ENCODE measurements around the gene MTMR12.

MTMR12 gene

GRCh38 chr5:32331217-32331934 is 18.6 kb upstream of the MTMR12 start (continued):
- TF ChIP-seq, protein P1, sequence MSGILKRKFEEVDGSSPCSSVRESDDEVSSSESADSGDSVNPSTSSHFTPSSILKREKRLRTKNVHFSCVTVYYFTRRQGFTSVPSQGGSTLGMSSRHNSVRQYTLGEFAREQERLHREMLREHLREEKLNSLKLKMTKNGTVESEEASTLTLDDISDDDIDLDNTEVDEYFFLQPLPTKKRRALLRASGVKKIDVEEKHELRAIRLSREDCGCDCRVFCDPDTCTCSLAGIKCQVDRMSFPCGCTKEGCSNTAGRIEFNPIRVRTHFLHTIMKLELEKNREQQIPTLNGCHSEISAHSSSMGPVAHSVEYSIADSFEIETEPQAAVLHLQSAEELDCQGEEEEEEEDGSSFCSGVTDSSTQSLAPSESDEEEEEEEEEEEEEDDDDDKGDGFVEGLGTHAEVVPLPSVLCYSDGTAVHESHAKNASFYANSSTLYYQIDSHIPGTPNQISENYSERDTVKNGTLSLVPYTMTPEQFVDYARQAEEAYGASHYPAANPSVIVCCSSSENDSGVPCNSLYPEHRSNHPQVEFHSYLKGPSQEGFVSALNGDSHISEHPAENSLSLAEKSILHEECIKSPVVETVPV (CRISPR knock-in tag; IDR thresholded peaks at IDR 0.05), result no peak

- no peak for ATAC-seq
- TF ChIP-seq ISL1 (CRISPR knock-in tag; IDR thresholded peaks at IDR 0.05) (no peak), ZNF8 (CRISPR knock-in tag; IDR thresholded peaks at IDR 0.05) (no peak), ARNTL (CRISPR knock-in tag; IDR thresholded peaks at IDR 0.05; ENCODE audit: borderline replicate concordance, low read depth) (no peak), ZFP3 (CRISPR knock-in tag; IDR thresholded peaks at IDR 0.05) (no peak), ZNF565 (CRISPR knock-in tag; conservative IDR thresholded peaks at IDR 0.05; ENCODE audit: low read depth) (no peak), GLIS3 (CRISPR knock-in tag; IDR thresholded peaks at IDR 0.05) (no peak)
Measured at GRCh38 chr5:32330126-32330971, 17.6 kb upstream of the MTMR12 start.

DNA sequence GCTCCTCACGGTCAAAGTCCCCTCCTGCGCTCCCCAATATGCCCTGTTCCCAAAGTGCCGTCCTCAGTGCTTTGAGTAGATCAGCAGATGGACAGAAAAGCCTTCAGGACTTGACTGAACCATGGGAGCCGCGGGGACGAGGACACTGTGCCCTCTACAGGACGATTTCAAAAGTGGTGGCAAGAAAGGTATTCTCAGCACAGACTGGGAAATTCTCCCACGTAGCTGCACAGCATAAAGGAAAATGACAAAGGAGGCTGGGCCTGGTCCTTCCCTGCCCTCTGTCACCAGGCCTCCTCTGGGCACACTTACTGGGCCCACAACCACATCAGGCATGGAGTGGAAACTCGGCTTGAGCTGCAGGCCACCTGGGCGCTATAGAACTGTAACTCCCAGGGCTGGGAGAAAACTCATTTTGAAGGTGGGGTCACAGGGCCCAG is 16.7 kb upstream of the MTMR12 start:
- peak; percentile 95 for ATAC-seq
- TF ChIP-seq TCF4 (CRISPR knock-in tag; IDR thresholded peaks at IDR 0.05; ENCODE audit: borderline replicate concordance) (no peak), ZNF8 (CRISPR knock-in tag; IDR thresholded peaks at IDR 0.05) (no peak), TOX (CRISPR knock-in tag; IDR thresholded peaks at IDR 0.05; ENCODE audit: borderline replicate concordance) (no peak)

DNA sequence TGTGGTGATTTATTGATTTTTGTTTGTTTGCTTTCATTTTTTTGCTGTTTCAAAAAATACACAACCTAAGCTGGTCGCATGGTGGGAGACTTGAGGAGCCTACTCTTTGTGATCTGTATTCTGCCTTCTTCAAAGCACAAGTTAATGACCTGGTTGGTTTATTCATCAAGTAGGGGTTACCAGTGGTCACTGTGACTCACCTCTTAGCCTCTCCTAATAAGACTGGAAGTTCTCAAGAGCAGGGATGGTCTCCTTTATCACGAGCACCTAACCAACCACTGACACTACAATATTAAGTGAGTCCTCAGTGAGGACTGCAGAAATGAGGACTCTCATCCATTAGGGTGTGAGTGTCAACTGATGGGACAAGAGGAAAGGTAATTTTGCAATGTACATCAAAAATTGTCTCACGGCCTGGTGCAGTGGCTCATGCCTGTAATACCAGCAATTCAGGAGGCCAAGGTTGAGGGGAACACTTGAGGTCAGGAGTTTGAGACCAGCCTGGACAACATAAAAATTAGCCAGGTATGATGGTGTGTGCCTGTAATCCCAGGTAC is 13.6 kb upstream of the MTMR12 start:
- TF ChIP-seq TOX (CRISPR knock-in tag; IDR thresholded peaks at IDR 0.05; ENCODE audit: borderline replicate concordance) (no peak), PPARA (CRISPR knock-in tag; IDR thresholded peaks at IDR 0.05; ENCODE audit: borderline replicate concordance) (no peak), ZNF70 (CRISPR knock-in tag; IDR thresholded peaks at IDR 0.05) (no peak)
- TF ChIP-seq, protein P1 (CRISPR knock-in tag; IDR thresholded peaks at IDR 0.05), result no peak
- no peak for ATAC-seq

- no peak for TF ChIP-seq PATZ1 (CRISPR knock-in tag; IDR thresholded peaks at IDR 0.05; ENCODE audit: borderline replicate concordance)
- TF ChIP-seq ESRRG (CRISPR knock-in tag; IDR thresholded peaks at IDR 0.05), result no peak
- ATAC-seq, result no peak
Measured at GRCh38 chr5:32325616-32326015, 12.9 kb upstream of the MTMR12 start.

DNA sequence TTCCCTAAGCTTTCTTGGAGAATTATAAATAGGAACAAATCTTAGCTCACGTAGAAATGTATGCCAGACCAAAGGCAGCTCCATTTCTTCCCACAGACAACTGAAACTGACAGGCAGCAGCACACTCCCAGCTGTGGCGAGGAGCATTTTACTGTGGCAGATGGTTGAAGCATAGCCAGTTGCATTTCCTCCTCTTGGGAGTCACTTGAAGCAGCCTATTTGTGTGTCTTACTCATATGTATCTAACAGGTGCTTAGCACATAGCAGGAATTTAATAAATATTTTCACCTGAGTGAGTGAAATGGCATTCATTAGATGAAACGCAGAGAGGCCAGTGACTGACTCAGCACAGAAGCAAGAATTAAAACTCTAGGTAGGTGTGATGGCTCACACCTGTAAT is 12.3 kb upstream of the MTMR12 start:
- ATAC-seq, result no peak
- TF ChIP-seq ZFP30 (CRISPR knock-in tag; IDR thresholded peaks at IDR 0.05), result no peak
- no peak for TF ChIP-seq TSHZ2 (CRISPR knock-in tag; IDR thresholded peaks at IDR 0.05)
- TF ChIP-seq ZC3H10 (CRISPR knock-in tag; IDR thresholded peaks at IDR 0.05), result no peak
- TF ChIP-seq TCF4 (CRISPR knock-in tag; IDR thresholded peaks at IDR 0.05; ENCODE audit: borderline replicate concordance), result no peak
- no peak for TF ChIP-seq ZFP3 (CRISPR knock-in tag; IDR thresholded peaks at IDR 0.05)
- TF ChIP-seq GLIS3 (CRISPR knock-in tag; IDR thresholded peaks at IDR 0.05), result no peak
- TF ChIP-seq ARNTL (CRISPR knock-in tag; IDR thresholded peaks at IDR 0.05; ENCODE audit: borderline replicate concordance, low read depth), result no peak
- no peak for TF ChIP-seq BACH2 (CRISPR knock-in tag; IDR thresholded peaks at IDR 0.05; ENCODE audit: borderline replicate concordance)
- TF ChIP-seq SNAI2 (CRISPR knock-in tag; IDR thresholded peaks at IDR 0.05), result no peak
- no peak for TF ChIP-seq ZNF8 (CRISPR knock-in tag; IDR thresholded peaks at IDR 0.05)
- no peak for TF ChIP-seq RARB (CRISPR knock-in tag; IDR thresholded peaks at IDR 0.05)
- TF ChIP-seq TOX (CRISPR knock-in tag; IDR thresholded peaks at IDR 0.05; ENCODE audit: borderline replicate concordance), result no peak
- no peak for TF ChIP-seq PPARA (CRISPR knock-in tag; IDR thresholded peaks at IDR 0.05; ENCODE audit: borderline replicate concordance)
- TF ChIP-seq ZNF565 (CRISPR knock-in tag; conservative IDR thresholded peaks at IDR 0.05; ENCODE audit: low read depth), result no peak
- TF ChIP-seq OSR1 (CRISPR knock-in tag; IDR thresholded peaks at IDR 0.05), result no peak
- no peak for TF ChIP-seq ISL1 (CRISPR knock-in tag; IDR thresholded peaks at IDR 0.05)
- TF ChIP-seq POU6F1 (CRISPR knock-in tag; IDR thresholded peaks at IDR 0.05; ENCODE audit: borderline replicate concordance, low read depth), result no peak
- TF ChIP-seq ZNF70 (CRISPR knock-in tag; IDR thresholded peaks at IDR 0.05), result no peak

All from SK-N-SH treated with all-trans-retinoic acid at 6 μM for 48 hours (cell line).